Endothelial cell of umbilical vein (primary cell): Measurements from ENCODE around the gene PRUNE2. TPM values are rescaled to one million over a fixed set of nuclear protein-coding genes. Genes with fewer than 3 reads are reported as not detected.

Experiments
- BruUV-seq: library from RNA; stranded (reverse); fragments of 400-500 nt; replicated peaks from 2 replicates; lab custom pipeline; 2021; lab: Mats Ljungman, UMichigan
- CTCF ChIA-PET: fragments of 300-600, 350-600 bp; sonication (Branson Sonifier 250); formaldehyde crosslinking; loops from one replicate; lab custom pipeline; 2021; ENCODE audit warnings: antibody characterized with exemption, inconsistent platforms; lab: Charles Lee
- POLR2A ChIA-PET: fragments of 300-600, 350-600 bp; sonication (Branson Sonifier 250); formaldehyde crosslinking; loops from one replicate; lab custom pipeline; 2021; ENCODE audit warnings: antibody characterized with exemption, inconsistent platforms; lab: Charles Lee
- DNase-seq: peaks from one replicate; pipeline ENCODE4 v3.0.0-alpha.2; 2011; ENCODE audit warnings: low read depth, low spot score
- FAIRE-seq: peaks from 2 replicates; lab custom pipeline; 2011; peaks lifted over from hg19 to GRCh38; lab: Jason Lieb, UNC
- H2AFZ ChIP-seq: 2 replicates; pipeline ENCODE4 v1.6.0; 2012; ENCODE audit warnings: low read depth, low read length, control low read depth, inconsistent platforms
- H3K27ac ChIP-seq: 2 replicates; pipeline ENCODE4 v1.5.1; 2011; ENCODE audit warnings: low read depth, mild to moderate bottlenecking, control low read depth, low read length, moderate library complexity; ENCODE audit not compliant: insufficient read depth
- H3K27me3 ChIP-seq, 2 experiments: 2 replicates each; pipeline versions ENCODE4 v1.6.0 to v1.6.1; 2011; ENCODE audit warnings: low read length in 2 of 2, mixed read lengths in 1 of 2; ENCODE audit not compliant: control insufficient read depth in 2 of 2, insufficient read depth in 2 of 2
- H3K36me3 ChIP-seq, 2 experiments: 2 replicates in 1 of 2; 3 replicates in 1 of 2; pipeline ENCODE4 v1.5.1; 2011; ENCODE audit warnings: low read length in 2 of 2, mild to moderate bottlenecking in 1 of 2, moderate library complexity in 1 of 2; ENCODE audit not compliant: control insufficient read depth in 2 of 2, insufficient read depth in 2 of 2; ENCODE audit errors: extremely low read depth in 1 of 2
- H3K4me1 ChIP-seq: 3 replicates; pipeline ENCODE4 v1.5.1; 2011; ENCODE audit warnings: mild to moderate bottlenecking, low read length; ENCODE audit not compliant: control insufficient read depth, insufficient read depth; ENCODE audit errors: extremely low read depth
- H3K4me2 ChIP-seq: 2 replicates; pipeline ENCODE4 v1.6.1; 2011; ENCODE audit warnings: low read length, control low read depth, mixed read lengths; ENCODE audit not compliant: insufficient read depth
- H3K4me3 ChIP-seq, 3 experiments: fragments of 200-600 bp in 1 of 3; sonication (generic), shearing (Covaris generic) in 1 of 3; replicated peaks in 1 of 3; 2 replicates each; pipeline ENCODE4 v1.5.1; 2011 to 2016; ENCODE audit warnings: control low read depth in 3 of 3, low read length in 3 of 3, mild to moderate bottlenecking in 2 of 3, inconsistent platforms in 1 of 3, low read depth in 1 of 3, moderate library complexity in 1 of 3; ENCODE audit not compliant: insufficient read depth in 1 of 3
- H3K79me2 ChIP-seq: 2 replicates; pipeline ENCODE4 v1.6.0; 2012; ENCODE audit warnings: low read length, inconsistent platforms; ENCODE audit not compliant: control insufficient read depth, insufficient read depth
- H3K9ac ChIP-seq: replicated peaks from 2 replicates; pipeline ENCODE3; 2011; ENCODE audit warnings: low read length, control low read depth; ENCODE audit not compliant: insufficient read depth; ENCODE audit errors: extremely low read depth
- H3K9me1 ChIP-seq: replicated peaks from 3 replicates; pipeline ENCODE4 v1.6.0; 2011; ENCODE audit warnings: mild to moderate bottlenecking, low read length; ENCODE audit not compliant: control insufficient read depth, insufficient read depth; ENCODE audit errors: extremely low read depth
- H3K9me3 ChIP-seq: replicated peaks from 2 replicates; pipeline ENCODE4 v1.5.1; 2012; ENCODE audit warnings: low read length, inconsistent platforms; ENCODE audit not compliant: control insufficient read depth, insufficient read depth
- H4K20me1 ChIP-seq: replicated peaks from 2 replicates; pipeline ENCODE3; 2011; ENCODE audit warnings: mild to moderate bottlenecking, low read length; ENCODE audit not compliant: control insufficient read depth, insufficient read depth; ENCODE audit errors: extremely low read depth
- CTCF ChIP-seq, 2 donors: IDR thresholded peaks; 1 replicate in 1 of 2; 2 replicates in 1 of 2; pipeline ENCODE4 v1.5.1; 2011; ENCODE audit warnings: low read length in 2 of 2, mild to moderate bottlenecking in 2 of 2, moderate library complexity in 2 of 2, control low read depth in 1 of 2, inconsistent platforms in 1 of 2, low read depth in 1 of 2; ENCODE audit not compliant: insufficient read depth in 1 of 2; ENCODE audit errors: extremely low read depth in 1 of 2
- EZH2 ChIP-seq: IDR thresholded peaks from 2 replicates; pipeline ENCODE4 v1.6.1; 2012; ENCODE audit warnings: borderline replicate concordance, low read depth, mild to moderate bottlenecking, moderate library complexity, low read length, inconsistent platforms; ENCODE audit not compliant: severe bottlenecking
- FOS ChIP-seq: IDR thresholded peaks from 2 replicates; pipeline ENCODE4 v1.6.1; 2011; ENCODE audit warnings: mild to moderate bottlenecking, low read length, moderate library complexity, borderline replicate concordance; ENCODE audit not compliant: insufficient read depth
- GATA2 ChIP-seq: IDR thresholded peaks from 2 replicates; pipeline ENCODE4 v1.7.0; 2011; ENCODE audit warnings: low read depth, mild to moderate bottlenecking, moderate library complexity, mixed read lengths, low read length; ENCODE audit not compliant: insufficient read length, insufficient read depth
- JUN ChIP-seq: IDR thresholded peaks from 2 replicates; pipeline ENCODE4 v1.6.1; 2011; ENCODE audit warnings: borderline replicate concordance, low read depth; ENCODE audit not compliant: insufficient read length, insufficient read depth
- MAX ChIP-seq: IDR thresholded peaks from 2 replicates; pipeline ENCODE4 v1.6.1; 2011; ENCODE audit not compliant: insufficient read depth, insufficient read length
- MYC ChIP-seq: IDR thresholded peaks from one replicate; pipeline ENCODE4 v1.6.1; 2011; ENCODE audit warnings: mild to moderate bottlenecking, low read depth, low read length
- POLR2A ChIP-seq: IDR thresholded peaks from 2 replicates; pipeline ENCODE4 v1.6.1; 2012; ENCODE audit warnings: low read depth, mild to moderate bottlenecking, control low read depth, low read length
- POLR2AphosphoS5 ChIP-seq: IDR thresholded peaks from 2 replicates; pipeline ENCODE4 v1.6.1; 2012; ENCODE audit warnings: low read depth, mild to moderate bottlenecking, control low read depth, low read length, moderate library complexity; ENCODE audit not compliant: insufficient read depth
- dilution Hi-C: fragments of 300-500 bp; cut with MboI; formaldehyde crosslinking; loops from one replicate; pipeline ENCODE4 v1.15.0; 2019; ENCODE audit warnings: low sequenced_read_pairs; ENCODE audit not compliant: extremely low pct_ligation_motif_present
- intact Hi-C: fragments of 100-400 bp; cut with micrococcal nuclease; formaldehyde crosslinking; loops from one replicate; pipeline ENCODE4 v1.10.0; 2022
- polyA plus RNA-seq, 4 experiments: library from polyadenylated mRNA; depleted of rRNA in 3 of 4; stranded (reverse) in 3 of 4; unstranded in 1 of 4; fragments of >200 nt; gene quantifications; 2 replicates each; pipeline versions ENCODE4 v1.2.1 to v1.2.3, GENCODE V29; 2011 to 2012; ENCODE audit warnings: missing spikeins in 1 of 4
- total RNA-seq: library from RNA; stranded (reverse); gene quantifications from 2 replicates; pipeline ENCODE4 v1.2.3, GENCODE V29; 2021

PRUNE2 gene
- total and polyA plus RNA-seq, 2 donors (not counting 3 experiments of a cell fraction or from before 2014, with no cell fraction given), result 15.8 to 21.7 TPM

GRCh38 chr9:76717613-76718012, 188.3 kb downstream of the PRUNE2 start:
- Histone ChIP-seq H3K4me1 (peaks cover 30% of the 10 kb centered on the region), H2AFZ (no peak overlapping the region), H3K9me1 (no peaks in the 10 kb centered on the region), H3K79me2 (no peaks in the 10 kb centered on the region), H3K36me3 (no peaks in the 10 kb centered on the region), H3K27me3 (peaks cover 1% of the 10 kb centered on the region in 2 experiments), H3K9ac (no peak overlapping the region), H3K4me3 (no peak overlapping the region), H3K4me2 (no peak overlapping the region), H4K20me1 (no peaks in the 10 kb centered on the region), H3K9me3 (no peaks in the 10 kb centered on the region), H3K27ac (peak overlapping the region; percentile 5)
- no TSS peak for BruUV-seq
- FAIRE-seq (peak; percentile 77), DNase-seq (peak; percentile 77)
- CTCF ChIA-PET, result interaction anchor here (1.8 kb wide), 1 partner anchor 12 kb away, joined by 5 read pairs; no protein-coding TSS in a partner anchor
- dilution Hi-C loops (no loop called here), intact Hi-C loops (loop anchor here (1.0 to 5.0 kb wide), 2 partner anchors 40 to 395 kb away; no protein-coding TSS in a partner anchor)
- no peak for TF ChIP-seq GATA2
- TF ChIP-seq MAX, result peak; percentile 74
- peak; percentile 50 for TF ChIP-seq FOS
- peak; percentile 67 for TF ChIP-seq JUN
- POLR2A ChIA-PET, result no interaction called here

GRCh38 chr9:76717176-76717575, 188.7 kb downstream of the PRUNE2 start:
- Histone ChIP-seq H4K20me1 (no peaks in the 10 kb centered on the region), H3K79me2 (no peaks in the 10 kb centered on the region), H3K4me2 (no peak overlapping the region), H3K9me3 (no peaks in the 10 kb centered on the region), H2AFZ (no peak overlapping the region), H3K27me3 (no peaks in the 10 kb centered on the region), H3K4me1 (peaks cover 30% of the 10 kb centered on the region), H3K9me1 (no peaks in the 10 kb centered on the region), H3K9ac (no peak overlapping the region), H3K27ac (peak overlapping the region; percentile 5), H3K4me3 (no peak overlapping the region), H3K36me3 (no peaks in the 10 kb centered on the region)
- dilution Hi-C loops (no loop called here), intact Hi-C loops (loop anchor here (1.0 to 5.0 kb wide), 2 partner anchors 40 to 395 kb away; no protein-coding TSS in a partner anchor)
- DNase-seq, result peak; percentile 18
- TF ChIP-seq EZH2, result no peak
- no peak for TF ChIP-seq POLR2A
- no peak for TF ChIP-seq MYC
- TF ChIP-seq MAX, result no peak
- no peak for TF ChIP-seq CTCF (IDR thresholded peaks at IDR 0.05; ENCODE audit: extremely low read depth in 1 of 2, insufficient read depth in 1 of 2, low read depth in 1 of 2, low read length in 2 of 2)
- no peak for TF ChIP-seq JUN
- TF ChIP-seq GATA2, result no peak
- no peak for TF ChIP-seq FOS
- TF ChIP-seq POLR2AphosphoS5, result no peak
- ChIA-PET CTCF (no interaction called here), POLR2A (no interaction called here)
- BruUV-seq, result no TSS peak
- no peak for FAIRE-seq
